BE2C (cell line): ENCODE results near the gene PRM1.

Experiments used
- DNase-seq: peaks from one replicate; pipeline ENCODE4 v3.0.0-alpha.2; 2020
- H3K27me3 ChIP-seq: fragments of 250-450 bp; sonication (Bioruptor Pico); 2 replicates; pipeline ENCODE4 v1.5.1; 2020; ENCODE audit warnings: mild to moderate bottlenecking
- H3K36me3 ChIP-seq: fragments of 250-450 bp; sonication (Bioruptor Pico); 2 replicates; pipeline ENCODE4 v1.5.1; 2020; ENCODE audit warnings: mild to moderate bottlenecking
- H3K4me1 ChIP-seq: fragments of 250-450 bp; sonication (Bioruptor Pico); 2 replicates; pipeline ENCODE4 v1.5.1; 2020
- H3K4me3 ChIP-seq: 2 replicates; pipeline ENCODE4 v1.5.1; 2011; ENCODE audit warnings: low read depth, low read length
- H3K9me3 ChIP-seq: fragments of 250-450 bp; sonication (Bioruptor Pico); 2 replicates; pipeline ENCODE4 v1.5.1; 2020
- TF ChIP-seq, protein P1 (sequence below): IDR thresholded peaks from 2 replicates; pipeline ENCODE4 v1.5.1; 2012; ENCODE audit warnings: mild to moderate bottlenecking, low read depth, low read length

The PRM1 gene

DNA sequence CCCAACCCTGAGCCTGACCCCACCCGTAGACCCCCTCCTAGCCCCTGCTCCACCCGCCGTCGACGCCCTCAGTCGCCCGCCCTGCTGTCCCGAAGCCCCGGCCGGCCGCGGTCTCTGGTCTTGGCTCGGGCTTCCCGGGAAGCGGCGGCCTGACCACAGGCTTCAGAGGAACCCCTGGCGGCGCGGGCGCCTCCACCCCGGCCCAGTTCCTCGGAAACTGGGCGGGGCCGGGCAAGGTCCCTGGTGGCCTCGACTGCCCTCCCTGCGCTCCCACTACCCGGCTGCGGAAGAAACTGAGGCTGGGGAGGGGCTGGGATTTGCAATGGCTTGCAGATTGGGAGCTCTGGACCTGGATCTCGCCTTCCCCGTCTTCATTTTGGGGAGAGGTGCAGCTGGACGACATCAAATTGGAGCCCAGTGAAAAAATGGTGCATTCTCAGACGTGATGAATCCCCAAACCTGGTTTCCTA is 24.4 kb downstream of the PRM1 start:
- no peaks in the 10 kb centered on the region for H3K36me3 ChIP-seq
- peak overlapping the region; percentile 85 for H3K4me3 ChIP-seq
- no peaks in the 10 kb centered on the region for H3K4me1 ChIP-seq
- no peaks in the 10 kb centered on the region for H3K9me3 ChIP-seq
- TF ChIP-seq, protein P1, sequence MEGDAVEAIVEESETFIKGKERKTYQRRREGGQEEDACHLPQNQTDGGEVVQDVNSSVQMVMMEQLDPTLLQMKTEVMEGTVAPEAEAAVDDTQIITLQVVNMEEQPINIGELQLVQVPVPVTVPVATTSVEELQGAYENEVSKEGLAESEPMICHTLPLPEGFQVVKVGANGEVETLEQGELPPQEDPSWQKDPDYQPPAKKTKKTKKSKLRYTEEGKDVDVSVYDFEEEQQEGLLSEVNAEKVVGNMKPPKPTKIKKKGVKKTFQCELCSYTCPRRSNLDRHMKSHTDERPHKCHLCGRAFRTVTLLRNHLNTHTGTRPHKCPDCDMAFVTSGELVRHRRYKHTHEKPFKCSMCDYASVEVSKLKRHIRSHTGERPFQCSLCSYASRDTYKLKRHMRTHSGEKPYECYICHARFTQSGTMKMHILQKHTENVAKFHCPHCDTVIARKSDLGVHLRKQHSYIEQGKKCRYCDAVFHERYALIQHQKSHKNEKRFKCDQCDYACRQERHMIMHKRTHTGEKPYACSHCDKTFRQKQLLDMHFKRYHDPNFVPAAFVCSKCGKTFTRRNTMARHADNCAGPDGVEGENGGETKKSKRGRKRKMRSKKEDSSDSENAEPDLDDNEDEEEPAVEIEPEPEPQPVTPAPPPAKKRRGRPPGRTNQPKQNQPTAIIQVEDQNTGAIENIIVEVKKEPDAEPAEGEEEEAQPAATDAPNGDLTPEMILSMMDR = no peak
- peaks cover 12% of the 10 kb centered on the region for H3K27me3 ChIP-seq
- DNase-seq = peak; percentile 55

- Histone ChIP-seq H3K36me3 (no peaks in the 10 kb centered on the region), H3K9me3 (no peaks in the 10 kb centered on the region), H3K4me3 (peak within 1 kb of the TSS; percentile 85), H3K27me3 (peaks cover 12% of the 10 kb centered on the region), H3K4me1 (no peaks in the 10 kb centered on the region)
- peak; percentile 86 for DNase-seq
- TF ChIP-seq, protein P1 = peak; percentile 52
Observed at GRCh38 chr16:11255737-11256660, 25.1 kb downstream of the PRM1 start, which contains the start of gene SOCS1. TSS of gene SOCS1 (minus strand) at chr16:11256204. CDS start at chr16:11255478, 726 bp downstream.

GRCh38 chr16:11254913-11255736 is 26.0 kb downstream of the PRM1 start:
- Histone ChIP-seq H3K9me3 (no peaks in the 10 kb centered on the region), H3K36me3 (no peaks in the 10 kb centered on the region), H3K4me1 (no peaks in the 10 kb centered on the region), H3K4me3 (peak overlapping the region; percentile 85), H3K27me3 (peaks cover 12% of the 10 kb centered on the region)
- DNase-seq = peak; percentile 50
- TF ChIP-seq, protein P1 = no peak

- TF ChIP-seq, protein P1 = no peak
- Histone ChIP-seq H3K4me3 (no peak overlapping the region), H3K36me3 (no peaks in the 10 kb centered on the region), H3K9me3 (no peaks in the 10 kb centered on the region), H3K4me1 (no peaks in the 10 kb centered on the region), H3K27me3 (peaks cover 12% of the 10 kb centered on the region)
- DNase-seq = no peak
Observed at GRCh38 chr16:11253995-11254912, 26.9 kb downstream of the PRM1 start.

DNA sequence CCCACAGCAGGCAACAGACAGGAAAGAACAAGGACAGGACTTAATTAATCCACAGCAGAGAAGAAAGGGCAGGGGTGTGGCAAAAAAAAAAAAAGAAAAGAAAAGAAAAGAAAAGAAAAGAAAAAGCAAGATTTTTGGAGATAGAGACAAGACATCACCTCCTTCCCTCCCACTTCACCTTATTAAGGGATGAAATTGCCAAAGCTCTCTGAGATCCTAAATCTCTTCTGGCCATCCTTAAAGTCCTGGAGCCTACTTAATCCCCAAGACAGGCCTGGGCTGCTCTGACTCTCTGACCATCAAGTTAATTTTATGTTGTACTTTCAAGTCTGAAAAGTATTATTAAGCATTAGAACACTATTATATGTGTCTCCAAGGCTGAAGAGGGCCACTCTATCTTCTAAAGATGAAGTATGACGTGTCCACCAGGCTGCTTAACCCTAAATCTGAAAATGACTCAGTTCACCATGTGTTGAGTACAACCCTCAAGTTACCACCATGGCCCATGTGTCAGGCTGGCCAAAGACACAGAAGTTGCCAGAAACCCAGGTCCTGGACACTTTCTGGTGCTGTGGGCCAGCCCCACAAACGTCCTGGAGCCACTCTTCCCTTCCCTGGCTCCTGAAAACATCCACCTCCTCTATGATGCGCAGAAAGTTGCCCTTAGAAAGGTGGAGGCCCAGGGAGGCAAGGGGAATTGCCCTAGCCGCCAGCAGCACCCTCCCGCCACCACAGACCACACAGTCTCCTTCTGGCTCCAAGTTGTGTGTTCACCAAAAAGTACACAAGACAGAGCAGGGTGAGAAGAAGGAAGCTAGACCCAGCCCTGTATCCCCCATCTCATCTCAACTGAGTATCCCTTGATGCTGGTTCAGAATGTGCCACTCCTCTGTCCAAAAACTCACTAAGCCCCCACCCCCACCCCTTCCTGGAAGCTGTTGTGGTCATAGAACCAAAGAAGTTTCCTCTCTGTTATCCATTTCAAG is 27.8 kb downstream of the PRM1 start:
- TF ChIP-seq, protein P1 = no peak
- no peak for DNase-seq
- Histone ChIP-seq H3K9me3 (no peaks in the 10 kb centered on the region), H3K4me3 (no peak overlapping the region), H3K27me3 (peaks cover 12% of the 10 kb centered on the region), H3K4me1 (no peaks in the 10 kb centered on the region), H3K36me3 (no peaks in the 10 kb centered on the region)
